Fibroblast of lung (primary cell): ENCODE results near the gene FGD2. TPM values are rescaled to one million over a fixed set of nuclear protein-coding genes. Genes with fewer than 3 reads are reported as not detected.

Experiments used
- DNase-seq, 2 donors: peaks; one replicate each; pipeline versions ENCODE4 v3.0.0 to v3.0.0-alpha.2; 2010; ENCODE audit warnings: low read depth in 2 of 2
- H2AFZ ChIP-seq: 2 replicates; pipeline ENCODE4 v1.5.1; 2012; ENCODE audit warnings: low read length, control low read depth, inconsistent platforms
- H3K27ac ChIP-seq: 2 replicates; pipeline ENCODE4 v1.5.1; 2011; ENCODE audit warnings: low read length, control low read depth; ENCODE audit not compliant: insufficient read depth
- H3K27me3 ChIP-seq: 2 replicates; pipeline ENCODE4 v1.5.1; 2011; ENCODE audit warnings: mild to moderate bottlenecking, low read length; ENCODE audit not compliant: control insufficient read depth, insufficient read depth
- H3K36me3 ChIP-seq: 2 replicates; pipeline ENCODE4 v1.5.1; 2011; ENCODE audit warnings: low read length; ENCODE audit not compliant: control insufficient read depth, insufficient read depth
- H3K4me1 ChIP-seq: 2 replicates; pipeline ENCODE4 v1.5.1; 2011; ENCODE audit warnings: low read length; ENCODE audit not compliant: control insufficient read depth, insufficient read depth; ENCODE audit errors: extremely low read depth
- H3K4me2 ChIP-seq: 2 replicates; pipeline ENCODE4 v1.5.1; 2011; ENCODE audit warnings: low read length, control low read depth; ENCODE audit not compliant: insufficient read depth; ENCODE audit errors: extremely low read depth
- H3K4me3 ChIP-seq, 4 experiments: fragments of 200-600 bp in 1 of 4; sonication (generic) in 1 of 4; replicated peaks in 1 of 4; 2 replicates each; pipeline ENCODE4 v1.5.1; 2011 to 2016; ENCODE audit warnings: low read length in 4 of 4, low read depth in 3 of 4, mild to moderate bottlenecking in 3 of 4, control low read depth in 2 of 4, inconsistent platforms in 1 of 4, mixed read lengths in 1 of 4; ENCODE audit not compliant: insufficient read depth in 1 of 4; ENCODE audit errors: control extremely low read depth in 1 of 4
- H3K79me2 ChIP-seq: 2 replicates; pipeline ENCODE4 v1.5.1; 2012; ENCODE audit warnings: mild to moderate bottlenecking, low read length, inconsistent platforms; ENCODE audit not compliant: control insufficient read depth, insufficient read depth
- H3K9ac ChIP-seq: 2 replicates; pipeline ENCODE4 v1.5.1; 2011; ENCODE audit warnings: mild to moderate bottlenecking, low read length, control low read depth; ENCODE audit not compliant: insufficient read depth
- H3K9me3 ChIP-seq: 2 replicates; pipeline ENCODE4 v1.5.1; 2012; ENCODE audit warnings: low read depth, low read length; ENCODE audit not compliant: control insufficient read depth, insufficient read depth
- H4K20me1 ChIP-seq: 2 replicates; pipeline ENCODE4 v1.5.1; 2011; ENCODE audit warnings: low read length; ENCODE audit not compliant: control insufficient read depth, insufficient read depth; ENCODE audit errors: extremely low read depth
- EZH2 ChIP-seq: IDR thresholded peaks from 2 replicates; pipeline ENCODE4 v1.5.1; 2012; ENCODE audit warnings: low read length, control low read depth, mild to moderate bottlenecking; ENCODE audit errors: missing control alignments
- polyA plus RNA-seq, 2 donors: library from polyadenylated mRNA; depleted of rRNA in 1 of 2; stranded (reverse) in 1 of 2; unstranded in 1 of 2; fragments of >200 nt; gene quantifications; 2 replicates each; pipeline ENCODE4 v1.2.1, GENCODE V29; 2011 to 2012; ENCODE audit warnings: missing spikeins in 1 of 2
- total RNA-seq: library from RNA; depleted of rRNA; stranded (reverse); fragments of >200 nt; gene quantifications from 2 replicates; pipeline ENCODE4 v1.2.1, GENCODE V29; 2014
- TF ChIP-seq, protein P1 (sequence below), 2 donors: IDR thresholded peaks in 1 of 2; conservative IDR thresholded peaks in 1 of 2; 1 replicate in 1 of 2; 2 replicates in 1 of 2; pipeline ENCODE4 v1.5.1; 2011 to 2012; ENCODE audit warnings: low read length in 2 of 2, control low read depth in 1 of 2, inconsistent platforms in 1 of 2, low read depth in 1 of 2, mild to moderate bottlenecking in 1 of 2

The FGD2 gene
- total and polyA plus RNA-seq, 2 donors (not counting 1 experiment from before 2014, with no cell fraction given) = not detected

DNA sequence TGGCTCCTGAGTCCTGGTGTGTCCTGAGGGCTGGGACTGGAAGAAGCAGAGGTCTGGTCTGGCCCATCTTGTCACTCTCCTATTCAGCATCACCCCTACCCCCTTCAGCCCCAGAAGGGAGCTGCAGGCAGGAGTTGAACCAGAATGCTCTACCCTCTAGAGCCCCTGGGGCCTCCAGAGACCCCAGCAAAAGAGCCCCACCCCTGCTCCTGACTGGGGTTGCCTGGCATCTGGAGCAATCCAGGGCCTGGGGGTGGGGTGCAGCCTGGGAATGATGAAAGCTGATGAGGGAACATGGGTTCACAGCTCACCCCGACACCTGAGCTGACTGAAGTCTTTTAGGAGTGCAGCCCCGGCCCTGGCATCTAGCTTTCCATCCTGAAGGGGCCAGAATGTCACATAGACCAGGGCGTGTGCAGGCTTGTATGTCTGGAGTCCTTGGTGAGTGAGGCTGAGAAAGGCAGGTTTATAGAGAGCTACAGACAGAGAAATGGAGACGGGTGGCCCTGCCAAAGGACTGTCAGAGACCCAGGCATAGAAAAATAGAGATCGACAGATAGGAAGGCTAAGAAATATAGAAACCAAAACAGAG, 12.2 kb downstream of the FGD2 start:
- Histone ChIP-seq H3K4me2 (peak overlapping the region; percentile 17), H3K4me3 (no peak overlapping the region), H3K79me2 (no peaks in the 10 kb centered on the region), H3K4me1 (peaks cover 7% of the 10 kb centered on the region), H2AFZ (peak overlapping the region; percentile 68), H3K27ac (no peak overlapping the region), H4K20me1 (no peaks in the 10 kb centered on the region), H3K27me3 (no peaks in the 10 kb centered on the region), H3K9me3 (no peaks in the 10 kb centered on the region), H3K9ac (no peak overlapping the region), H3K36me3 (no peaks in the 10 kb centered on the region)
- TF ChIP-seq EZH2 = no peak
- TF ChIP-seq, protein P1, sequence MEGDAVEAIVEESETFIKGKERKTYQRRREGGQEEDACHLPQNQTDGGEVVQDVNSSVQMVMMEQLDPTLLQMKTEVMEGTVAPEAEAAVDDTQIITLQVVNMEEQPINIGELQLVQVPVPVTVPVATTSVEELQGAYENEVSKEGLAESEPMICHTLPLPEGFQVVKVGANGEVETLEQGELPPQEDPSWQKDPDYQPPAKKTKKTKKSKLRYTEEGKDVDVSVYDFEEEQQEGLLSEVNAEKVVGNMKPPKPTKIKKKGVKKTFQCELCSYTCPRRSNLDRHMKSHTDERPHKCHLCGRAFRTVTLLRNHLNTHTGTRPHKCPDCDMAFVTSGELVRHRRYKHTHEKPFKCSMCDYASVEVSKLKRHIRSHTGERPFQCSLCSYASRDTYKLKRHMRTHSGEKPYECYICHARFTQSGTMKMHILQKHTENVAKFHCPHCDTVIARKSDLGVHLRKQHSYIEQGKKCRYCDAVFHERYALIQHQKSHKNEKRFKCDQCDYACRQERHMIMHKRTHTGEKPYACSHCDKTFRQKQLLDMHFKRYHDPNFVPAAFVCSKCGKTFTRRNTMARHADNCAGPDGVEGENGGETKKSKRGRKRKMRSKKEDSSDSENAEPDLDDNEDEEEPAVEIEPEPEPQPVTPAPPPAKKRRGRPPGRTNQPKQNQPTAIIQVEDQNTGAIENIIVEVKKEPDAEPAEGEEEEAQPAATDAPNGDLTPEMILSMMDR (conservative IDR thresholded peaks at IDR 0.05 in 1 of 2, IDR thresholded peaks at IDR 0.05 in 1 of 2; ENCODE audit: low read depth in 1 of 2, low read length in 2 of 2) = no peak
- no peak for DNase-seq

DNA sequence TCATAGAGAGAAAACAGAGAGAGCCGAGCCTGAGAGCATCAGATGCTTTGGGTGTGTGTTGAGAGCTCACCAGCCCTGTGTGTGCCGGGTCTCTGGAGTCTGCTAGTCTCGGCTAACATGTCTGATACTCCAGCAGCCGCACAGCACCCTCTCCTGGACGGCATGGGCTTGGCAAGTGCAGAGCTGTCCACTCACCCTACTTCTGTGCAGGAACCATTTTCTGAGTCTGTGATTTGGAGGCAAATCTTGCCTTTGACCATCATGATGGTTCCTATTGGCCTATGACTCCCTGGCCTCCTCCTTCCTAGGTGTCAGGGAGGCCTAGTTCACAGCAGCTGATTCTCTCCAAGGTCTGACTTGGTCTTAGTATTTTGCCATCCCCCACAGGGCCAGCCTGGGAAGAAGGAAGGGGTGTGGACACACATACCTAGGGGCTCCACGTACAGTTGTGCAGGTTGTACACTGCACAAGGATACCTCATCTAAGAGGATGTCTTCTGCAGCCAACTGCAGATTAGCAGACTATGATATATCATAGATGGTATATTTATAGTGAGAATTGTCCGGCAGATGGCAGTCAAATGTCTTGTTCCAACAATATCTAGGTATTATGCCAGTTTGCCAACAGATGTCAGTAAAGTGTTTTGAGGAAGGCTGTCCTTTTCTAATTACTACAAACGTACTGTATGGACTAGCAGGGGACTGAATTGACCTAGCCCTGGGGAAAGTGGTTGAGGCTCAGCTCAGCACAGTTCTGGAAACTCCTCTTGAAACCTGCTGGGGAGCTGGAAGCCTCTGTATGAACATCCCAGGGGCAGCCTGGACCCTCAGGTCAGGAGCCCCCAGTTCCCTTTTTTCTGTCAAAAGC, 13.0 kb downstream of the FGD2 start:
- TF ChIP-seq, protein P1 (conservative IDR thresholded peaks at IDR 0.05 in 1 of 2, IDR thresholded peaks at IDR 0.05 in 1 of 2; ENCODE audit: low read depth in 1 of 2, low read length in 2 of 2) = peak; percentile 87 to 99
- no peak for TF ChIP-seq EZH2
- H3K4me1 ChIP-seq = peaks cover 7% of the 10 kb centered on the region
- peak; percentile 76 to 89 for DNase-seq
- H3K27ac ChIP-seq = no peak overlapping the region
- peak overlapping the region; percentile 68 for H2AFZ ChIP-seq
- no peak overlapping the region for H3K4me3 ChIP-seq
- H4K20me1 ChIP-seq = no peaks in the 10 kb centered on the region
- no peaks in the 10 kb centered on the region for H3K9me3 ChIP-seq
- H3K4me2 ChIP-seq = peak overlapping the region; percentile 17
- no peaks in the 10 kb centered on the region for H3K36me3 ChIP-seq
- H3K9ac ChIP-seq = no peak overlapping the region
- no peaks in the 10 kb centered on the region for H3K79me2 ChIP-seq
- no peaks in the 10 kb centered on the region for H3K27me3 ChIP-seq

DNA sequence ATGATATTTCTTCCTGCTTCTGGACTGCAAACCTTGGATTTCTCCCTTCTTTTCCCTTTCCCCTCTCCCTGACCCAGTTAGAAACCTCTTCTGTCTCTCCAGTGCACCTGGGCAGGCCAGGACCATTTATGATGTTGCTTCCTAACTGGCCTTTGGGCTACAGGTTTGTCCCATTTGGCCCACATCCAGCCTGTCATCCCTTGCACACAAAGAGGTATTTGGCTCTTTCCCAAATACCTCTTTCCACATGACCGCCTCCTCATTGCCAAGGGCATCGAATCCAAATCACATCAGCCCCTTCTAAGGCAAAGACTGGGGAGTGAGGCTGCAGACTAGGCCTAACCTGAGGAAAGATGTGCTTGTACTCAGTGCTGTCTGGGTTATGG, 13.6 kb downstream of the FGD2 start:
- DNase-seq = no peak
- Histone ChIP-seq H2AFZ (no peak overlapping the region), H3K4me3 (no peak overlapping the region), H3K27ac (no peak overlapping the region), H3K79me2 (no peaks in the 10 kb centered on the region), H4K20me1 (no peaks in the 10 kb centered on the region), H3K4me2 (no peak overlapping the region), H3K9ac (no peak overlapping the region), H3K4me1 (peaks cover 7% of the 10 kb centered on the region), H3K27me3 (no peaks in the 10 kb centered on the region), H3K9me3 (no peaks in the 10 kb centered on the region), H3K36me3 (no peaks in the 10 kb centered on the region)
- no peak for TF ChIP-seq EZH2
- TF ChIP-seq, protein P1 (conservative IDR thresholded peaks at IDR 0.05 in 1 of 2, IDR thresholded peaks at IDR 0.05 in 1 of 2; ENCODE audit: low read depth in 1 of 2, low read length in 2 of 2) = no peak
